ENCODE measurements around the gene TERT.
"Not testable (repeated sequence)": the region's sequence is repeated elsewhere in the genome, so short reads cannot be mapped to it uniquely, and the experiment has no call there.

Gene TERT

GRCh38 chr5:1278656-1279442 lies 16.0 kb downstream of the TERT start:
- DNase-seq (ENCODE audit: low read depth in 2 of 2) = no peak

GRCh38 chr5:1278216-1278615 lies 16.7 kb downstream of the TERT start:
- DNase-seq (ENCODE audit: low read depth in 2 of 2) = no peak

DNA sequence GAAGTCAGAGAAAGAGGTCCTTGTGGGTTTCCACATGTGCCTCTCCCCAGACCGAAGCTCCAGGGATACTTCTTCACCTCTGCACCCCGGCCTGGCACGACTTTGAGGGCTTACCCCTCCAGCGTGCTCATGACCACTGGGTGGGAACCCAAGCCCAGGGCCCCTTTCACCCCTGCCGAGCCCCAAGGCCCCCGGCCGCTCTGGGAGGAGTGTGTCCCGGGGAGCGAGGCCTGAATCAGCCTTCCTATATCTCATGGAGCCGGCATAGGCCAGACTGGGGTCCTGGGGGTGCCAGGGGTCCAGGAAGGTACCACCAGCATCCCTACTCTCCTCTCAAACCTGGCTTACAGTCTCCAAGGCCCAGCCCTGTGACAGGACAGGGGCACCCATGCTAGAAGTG lies 17.1 kb downstream of the TERT start:
- DNase-seq (ENCODE audit: low read depth in 2 of 2) = no peak

DNA sequence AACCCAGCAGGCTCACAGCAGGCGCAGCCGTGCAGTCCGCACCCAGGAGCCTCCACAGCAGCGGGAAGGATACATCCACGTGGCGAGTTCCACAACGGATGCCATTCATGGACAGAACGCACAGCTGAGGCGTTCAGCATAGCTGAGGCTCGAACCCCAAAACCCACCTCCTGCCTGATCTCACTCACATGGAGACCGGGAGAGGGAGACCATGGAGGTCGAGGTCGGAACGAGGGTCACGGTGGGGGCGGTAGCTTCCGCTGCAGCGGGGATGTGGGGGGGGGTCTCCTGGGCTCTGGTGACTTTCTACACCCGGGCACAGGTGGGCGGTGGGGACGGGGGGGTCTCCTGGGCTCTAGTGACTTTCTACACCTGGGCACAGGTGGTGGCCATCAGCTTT lies 17.5 kb downstream of the TERT start:
- no peak for DNase-seq (ENCODE audit: low read depth in 2 of 2)

DNA sequence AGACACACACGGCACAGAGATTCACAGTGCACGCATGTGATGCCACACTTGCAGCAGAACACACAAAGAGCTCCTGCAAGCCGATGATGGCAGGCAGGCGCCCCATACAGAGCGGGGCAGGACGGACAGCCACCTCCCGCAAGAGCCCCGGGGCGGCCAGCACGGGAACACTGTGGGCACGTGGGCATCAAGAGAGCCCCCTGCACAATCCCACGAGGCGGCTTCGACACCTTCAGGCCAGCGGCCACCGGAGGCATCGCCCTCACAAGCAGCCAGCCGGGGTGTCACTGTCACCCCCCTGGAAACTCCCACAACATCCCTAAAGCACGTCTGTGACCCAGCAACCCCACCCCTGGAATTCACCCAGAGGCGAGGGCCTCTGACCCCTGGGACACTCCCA lies 17.9 kb downstream of the TERT start:
- DNase-seq (ENCODE audit: low read depth in 2 of 2) = no peak

GRCh38 chr5:1275397-1276391 lies 19.2 kb downstream of the TERT start:
- DNase-seq (ENCODE audit: low read depth in 2 of 2) = not testable (repeated sequence)

GRCh38 chr5:1274471-1274870 lies 20.4 kb downstream of the TERT start:
- DNase-seq (ENCODE audit: low read depth in 2 of 2) = no peak

DNA sequence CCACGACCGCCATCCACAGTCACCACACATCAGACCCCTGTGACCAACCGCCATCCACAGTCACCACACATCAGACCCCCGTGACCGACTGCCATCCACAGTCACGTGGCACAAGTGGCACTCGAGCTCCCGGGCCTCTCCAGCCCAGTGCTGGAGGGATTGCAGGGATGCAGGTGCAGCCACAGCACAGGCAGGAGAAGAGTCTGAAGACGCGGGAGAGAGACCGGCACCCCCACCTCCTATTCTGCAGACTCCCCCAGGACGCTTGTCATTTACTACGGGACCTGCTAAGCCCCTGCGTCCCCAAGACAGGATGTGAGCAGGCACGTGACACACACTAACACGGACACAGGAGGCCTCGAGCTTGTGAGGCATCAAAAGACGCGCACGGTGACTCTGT lies 21.1 kb downstream of the TERT start:
- no peak for DNase-seq (ENCODE audit: low read depth in 2 of 2)

DNA sequence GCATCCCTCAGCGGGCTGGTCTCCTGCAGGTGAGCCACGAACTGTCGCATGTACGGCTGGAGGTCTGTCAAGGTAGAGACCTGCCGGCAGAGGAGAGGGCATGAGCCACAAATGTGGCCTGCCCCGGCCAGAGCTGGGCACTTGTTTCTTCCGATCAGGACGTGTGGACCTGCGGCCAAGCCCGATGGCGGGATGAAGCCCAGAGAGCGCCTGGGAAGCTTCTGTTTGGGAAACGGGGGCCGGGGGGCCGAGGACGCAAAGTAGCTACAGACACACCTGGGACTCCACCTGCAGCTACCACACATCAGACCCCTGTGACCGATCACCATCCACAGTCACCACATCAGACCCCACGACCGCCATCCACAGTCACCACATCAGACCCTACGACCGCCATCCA lies 22.7 kb downstream of the TERT start:
- no peak for DNase-seq (ENCODE audit: low read depth in 2 of 2)

DNA sequence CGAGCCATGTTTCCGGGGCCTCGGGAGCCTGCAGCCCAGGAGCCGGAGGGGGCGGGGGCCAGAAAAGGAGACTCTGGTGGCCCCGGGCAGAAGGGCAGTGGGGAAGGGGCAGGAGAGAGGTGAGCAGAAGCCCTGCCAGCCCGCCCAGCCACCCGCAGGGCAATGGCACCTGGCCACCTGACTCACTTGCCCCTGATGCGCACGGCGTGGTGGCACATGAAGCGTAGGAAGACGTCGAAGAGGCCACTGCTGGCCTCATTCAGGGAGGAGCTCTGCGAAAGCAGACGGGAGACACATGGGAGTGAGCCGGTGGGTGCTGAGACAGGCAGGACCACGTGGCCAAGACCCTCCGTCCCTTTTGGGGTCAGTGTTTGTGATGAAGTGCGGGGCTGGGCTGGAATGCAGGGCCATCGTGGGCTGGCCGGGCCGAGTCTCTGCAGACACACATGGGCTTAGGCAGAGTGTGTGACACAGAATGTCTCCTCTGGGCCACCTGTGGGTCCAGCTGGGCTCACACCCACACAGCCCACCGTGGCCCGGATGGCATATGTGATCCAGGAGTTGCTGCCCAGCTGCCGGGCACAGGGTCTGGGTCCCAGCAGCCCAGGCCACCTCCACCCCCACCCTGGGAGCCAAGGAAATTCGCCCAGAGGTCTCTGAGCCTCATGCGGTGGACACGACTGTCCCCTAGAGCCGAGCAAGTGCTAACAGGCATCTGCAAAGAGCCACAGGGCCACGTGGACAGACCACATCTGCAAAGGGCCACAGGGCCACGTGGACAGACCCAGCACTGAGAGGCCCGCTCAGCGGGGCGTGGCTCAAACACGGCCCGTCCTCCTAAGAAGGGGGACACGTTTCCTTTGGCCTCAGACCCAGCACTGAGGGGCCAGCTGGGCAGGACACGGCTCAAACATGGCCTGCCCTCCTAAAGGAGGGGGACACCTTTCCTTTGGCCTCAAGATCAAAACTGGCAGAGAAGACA lies 23.6 kb downstream of the TERT start:
- DNase-seq (ENCODE audit: low read depth in 2 of 2) = no peak

- DNase-seq (ENCODE audit: low read depth in 2 of 2) = no peak
Observed at GRCh38 chr5:1270426-1270825, 24.4 kb downstream of the TERT start.

DNA sequence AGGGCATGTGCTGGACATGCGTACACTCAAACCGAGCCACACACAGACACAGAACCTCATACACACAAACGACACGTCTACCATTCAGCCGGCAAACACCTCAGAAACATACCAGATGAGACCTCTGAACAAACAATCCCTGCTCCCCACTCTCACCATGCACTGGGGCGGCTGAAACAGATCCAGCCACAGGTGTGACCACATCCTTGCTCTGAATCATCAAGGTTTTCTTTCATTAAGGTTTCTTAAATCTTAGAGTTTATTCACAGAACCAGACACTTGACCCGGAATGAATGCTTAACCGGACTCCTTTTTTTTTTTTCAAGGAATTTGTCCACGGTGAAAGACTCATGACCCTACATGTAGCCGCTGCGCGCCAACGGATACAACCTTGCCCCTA lies 26.2 kb downstream of the TERT start:
- no peak for DNase-seq (ENCODE audit: low read depth in 2 of 2)

DNA sequence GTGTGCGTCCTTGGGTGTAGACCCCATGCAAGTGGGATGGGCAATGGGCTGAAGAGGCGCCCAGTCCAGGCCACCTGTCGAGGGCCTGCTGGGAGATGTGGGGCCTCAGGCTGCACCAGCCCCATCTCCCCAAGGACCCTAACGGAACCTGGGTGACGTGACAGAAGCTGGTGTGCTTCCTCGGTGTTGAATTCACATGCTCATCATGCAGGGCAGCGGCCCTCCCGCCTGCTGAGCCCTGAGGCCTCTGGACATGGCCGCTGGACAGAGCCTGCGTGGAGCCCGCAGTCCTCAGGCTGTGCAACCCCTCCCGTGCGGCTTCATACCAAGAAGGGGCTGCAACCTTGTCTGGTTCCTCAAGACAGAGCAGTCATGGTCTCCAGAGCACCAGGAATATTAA lies 26.8 kb downstream of the TERT start:
- DNase-seq (ENCODE audit: low read depth in 2 of 2) = no peak

GRCh38 chr5:1267464-1267863 lies 27.4 kb downstream of the TERT start:
- DNase-seq (ENCODE audit: low read depth in 2 of 2) = not testable (repeated sequence)

DNA sequence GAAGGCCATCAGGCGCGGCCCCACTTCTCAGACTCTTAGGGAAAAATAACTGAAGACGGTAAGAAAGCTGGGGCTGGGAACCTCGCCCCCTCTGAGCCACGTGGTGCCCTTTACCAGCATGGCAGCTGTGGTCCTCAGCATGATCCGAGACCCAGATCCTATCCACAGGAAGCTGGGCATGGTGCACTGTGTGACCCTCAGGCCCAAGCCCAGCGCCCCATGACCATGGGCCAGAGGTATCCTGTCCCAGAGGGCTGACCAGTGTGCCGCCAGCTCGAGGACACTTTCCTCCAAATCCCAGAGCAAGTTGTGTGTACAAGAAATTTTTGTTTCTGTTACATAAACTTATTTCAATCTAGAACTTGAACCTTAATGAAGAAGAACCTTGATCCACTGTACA lies 28.1 kb downstream of the TERT start:
- no peak for DNase-seq (ENCODE audit: low read depth in 2 of 2)

DNA sequence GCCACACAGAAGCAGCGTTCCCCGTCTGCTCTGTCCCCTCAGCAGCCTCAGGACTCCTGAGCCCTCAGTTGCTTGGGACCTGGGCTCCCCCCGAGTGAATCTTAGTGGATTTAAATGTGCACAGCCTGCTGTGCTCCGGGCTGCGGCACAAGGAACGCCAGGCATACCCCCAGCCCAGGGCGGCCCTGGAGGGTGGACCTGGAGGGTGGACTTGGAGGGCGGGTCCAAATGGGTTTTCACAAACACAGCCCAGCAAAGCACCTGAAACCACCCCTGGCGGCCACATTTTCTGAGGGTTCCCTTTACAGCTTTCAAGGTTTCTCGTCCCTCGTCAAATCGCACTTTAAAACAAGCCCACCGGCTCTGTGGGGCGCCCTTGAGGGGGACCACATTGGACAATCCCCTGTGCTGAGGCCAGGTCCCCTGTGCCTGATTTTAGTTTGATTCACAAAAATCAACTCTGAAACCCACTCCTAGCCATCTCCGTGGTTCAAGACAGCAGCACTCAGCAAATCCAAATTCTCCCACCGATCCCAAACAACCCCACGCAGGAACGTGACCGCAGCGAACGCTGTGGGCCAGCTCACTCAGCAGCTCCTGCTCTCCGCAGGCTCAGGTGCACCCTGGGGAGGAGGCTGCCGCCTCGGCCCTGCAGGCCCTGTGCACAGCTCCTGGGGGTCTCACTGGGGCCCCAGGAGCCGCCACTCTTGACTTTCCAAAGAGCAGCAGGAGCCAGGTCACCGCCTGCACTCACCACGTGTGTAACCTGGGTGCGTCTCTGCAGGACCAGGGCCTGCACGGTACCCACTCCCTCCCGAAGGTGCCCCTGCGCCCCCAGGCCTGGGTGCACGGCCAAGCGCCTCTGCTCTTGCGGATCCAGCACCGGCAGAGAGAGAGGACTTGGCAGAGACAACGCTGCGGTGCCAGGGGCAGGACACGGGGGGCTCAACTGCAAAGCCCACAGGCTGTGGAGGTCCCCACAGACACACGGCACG lies 29.1 kb downstream of the TERT start:
- no peak for DNase-seq (ENCODE audit: low read depth in 2 of 2)

DNA sequence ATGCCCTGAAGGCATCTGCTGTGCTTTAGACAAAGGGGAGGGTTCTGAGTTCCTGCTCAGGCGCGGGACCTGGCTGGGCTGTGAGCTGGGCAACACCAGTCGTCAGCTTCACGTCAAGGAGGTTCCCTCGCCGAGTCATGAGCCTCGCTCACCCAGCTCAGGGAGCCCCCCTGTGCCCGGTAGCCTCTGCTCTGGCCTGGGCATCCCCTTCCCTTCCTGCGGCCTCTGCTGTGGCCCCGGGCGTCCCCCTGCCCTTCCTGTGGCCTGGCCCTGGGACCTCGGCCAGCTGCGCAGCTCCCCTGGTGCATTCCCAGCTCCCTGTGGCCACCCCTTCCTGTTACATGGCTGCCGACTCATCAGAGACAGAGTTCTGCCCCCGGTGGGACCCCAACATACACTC lies 29.8 kb downstream of the TERT start:
- DNase-seq (ENCODE audit: low read depth in 2 of 2) = no peak

DNA sequence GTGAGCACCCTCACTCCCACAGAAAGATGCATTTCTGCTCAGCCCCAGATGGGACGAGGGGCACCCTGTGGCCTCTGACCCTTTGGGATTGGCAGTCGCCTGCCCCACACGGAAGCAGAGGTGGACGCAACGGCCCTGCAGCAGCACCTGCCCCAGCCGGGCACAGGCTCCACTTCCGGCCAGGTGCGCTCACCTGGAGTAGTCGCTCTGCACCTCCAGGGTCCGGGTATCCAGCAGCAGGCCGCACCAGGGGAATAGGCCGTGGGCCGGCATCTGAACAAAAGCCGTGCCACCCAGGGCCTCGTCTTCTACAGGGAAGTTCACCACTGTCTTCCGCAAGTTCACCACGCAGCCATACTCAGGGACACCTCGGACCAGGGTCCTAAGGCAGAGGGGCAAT lies 30.7 kb downstream of the TERT start:
- no peak for DNase-seq (ENCODE audit: low read depth in 2 of 2)

- DNase-seq (ENCODE audit: low read depth in 2 of 2) = no peak
Observed at GRCh38 chr5:1262381-1262780, 32.5 kb downstream of the TERT start.

GRCh38 chr5:1261643-1262042 lies 33.2 kb downstream of the TERT start:
- DNase-seq (ENCODE audit: low read depth in 2 of 2) = no peak

All from fibroblast of skin of left quadriceps (primary cell).